Measurements from ENCODE around the gene MACROD1. TPM values are rescaled to one million over a fixed set of nuclear protein-coding genes. Genes with fewer than 3 reads are reported as not detected.
"Not testable (repeated sequence)": the region's sequence is repeated elsewhere in the genome, so short reads cannot be mapped to it uniquely, and the experiment has no call there.

MACROD1 gene
- total and polyA plus RNA-seq, 12 donors: 5.5 to 62.9 (median 26.8) TPM

- Histone ChIP-seq H3K4me3 (peak overlapping the region in 2 of 4 donors; percentile 67 to 78), H3K27ac (no peak overlapping the region), H3K27me3 (no peaks in the 10 kb centered on the region), H3K4me1 (replicated peaks in 1 of 2) (peaks cover 11 to 14% of the 10 kb centered on the region in 2 donors), H3K9me3 (replicated peaks in 1 of 3) (no peaks in the 10 kb centered on the region), H3K36me3 (replicated peaks in 1 of 2) (no peaks in the 10 kb centered on the region)
- 49 to 61% (median 54%) methylated on average over 17 to 20 of the region's 20 CpGs for WGBS, 4 donors
- peak in 1 of 2 donors; percentile 5 for TF ChIP-seq POLR2A (IDR thresholded peaks at IDR 0.05)
- TF ChIP-seq, protein P1, sequence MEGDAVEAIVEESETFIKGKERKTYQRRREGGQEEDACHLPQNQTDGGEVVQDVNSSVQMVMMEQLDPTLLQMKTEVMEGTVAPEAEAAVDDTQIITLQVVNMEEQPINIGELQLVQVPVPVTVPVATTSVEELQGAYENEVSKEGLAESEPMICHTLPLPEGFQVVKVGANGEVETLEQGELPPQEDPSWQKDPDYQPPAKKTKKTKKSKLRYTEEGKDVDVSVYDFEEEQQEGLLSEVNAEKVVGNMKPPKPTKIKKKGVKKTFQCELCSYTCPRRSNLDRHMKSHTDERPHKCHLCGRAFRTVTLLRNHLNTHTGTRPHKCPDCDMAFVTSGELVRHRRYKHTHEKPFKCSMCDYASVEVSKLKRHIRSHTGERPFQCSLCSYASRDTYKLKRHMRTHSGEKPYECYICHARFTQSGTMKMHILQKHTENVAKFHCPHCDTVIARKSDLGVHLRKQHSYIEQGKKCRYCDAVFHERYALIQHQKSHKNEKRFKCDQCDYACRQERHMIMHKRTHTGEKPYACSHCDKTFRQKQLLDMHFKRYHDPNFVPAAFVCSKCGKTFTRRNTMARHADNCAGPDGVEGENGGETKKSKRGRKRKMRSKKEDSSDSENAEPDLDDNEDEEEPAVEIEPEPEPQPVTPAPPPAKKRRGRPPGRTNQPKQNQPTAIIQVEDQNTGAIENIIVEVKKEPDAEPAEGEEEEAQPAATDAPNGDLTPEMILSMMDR (IDR thresholded peaks at IDR 0.05): no peak
- peak in 4 of 7 donors; percentile 46 to 60 (median 52) for DNase-seq
- intact Hi-C loops (cut with DNase I): no loop called here
Measured at GRCh38 chr11:64164392-64165312, 1.3 kb downstream of the MACROD1 start.

DNA sequence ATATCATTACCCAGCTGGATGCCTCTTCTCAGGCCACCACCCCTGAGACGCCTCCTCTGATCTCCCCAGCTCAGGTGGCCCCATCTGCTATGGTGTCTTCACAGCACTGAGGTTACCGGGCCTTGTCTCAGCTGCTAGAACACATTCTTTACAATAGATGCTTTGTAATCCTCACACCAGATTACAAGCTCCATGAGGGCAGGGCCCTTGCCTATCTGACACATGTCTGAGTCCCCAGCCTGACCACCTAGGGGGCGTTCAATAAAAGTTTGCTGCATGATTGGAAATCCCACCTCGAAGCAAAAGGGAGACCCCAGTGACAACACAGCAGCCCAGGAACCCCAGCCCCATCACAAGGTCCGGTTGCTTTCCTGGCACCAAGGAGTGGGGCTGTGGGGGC lies 2.0 kb downstream of the MACROD1 start:
- WGBS, 4 donors: 82 to 98% (median 97%) methylated on average over 4 to 5 of the region's 5 CpGs
- H3K36me3 ChIP-seq (replicated peaks in 1 of 2): no peaks in the 10 kb centered on the region
- intact Hi-C loops (cut with DNase I): no loop called here
- TF ChIP-seq POLR2A (IDR thresholded peaks at IDR 0.05): no peak
- TF ChIP-seq, protein P1 (IDR thresholded peaks at IDR 0.05): no peak
- peaks cover 11 to 14% of the 10 kb centered on the region in 2 donors for H3K4me1 ChIP-seq (replicated peaks in 1 of 2)
- H3K4me3 ChIP-seq: no peak overlapping the region
- DNase-seq: no peak
- no peaks in the 10 kb centered on the region for H3K27me3 ChIP-seq
- H3K27ac ChIP-seq: no peak overlapping the region
- H3K9me3 ChIP-seq (replicated peaks in 1 of 3): no peaks in the 10 kb centered on the region

- H3K4me1 ChIP-seq (replicated peaks in 1 of 2): peaks cover 11 to 14% of the 10 kb centered on the region in 2 donors
- 89 to 94% (median 92%) methylated on average over 16 of the region's 16 CpGs for WGBS, 4 donors
- H3K9me3 ChIP-seq (replicated peaks in 1 of 3); DNase-seq; intact Hi-C loops (cut with DNase I); H3K27ac ChIP-seq; H3K4me3 ChIP-seq; H3K27me3 ChIP-seq; H3K36me3 ChIP-seq (replicated peaks in 1 of 2): not testable (repeated sequence)
Measured at GRCh38 chr11:64162769-64163168, 3.1 kb downstream of the MACROD1 start.

GRCh38 chr11:64161037-64161436 lies 4.9 kb downstream of the MACROD1 start:
- Histone ChIP-seq H3K27me3 (no peaks in the 10 kb centered on the region), H3K4me3 (no peak overlapping the region), H3K9me3 (replicated peaks in 1 of 3) (no peaks in the 10 kb centered on the region), H3K27ac (no peak overlapping the region), H3K36me3 (replicated peaks in 1 of 2) (no peaks in the 10 kb centered on the region), H3K4me1 (replicated peaks in 1 of 2) (peaks cover 10 to 11% of the 10 kb centered on the region in 2 donors)
- DNase-seq: no peak
- TF ChIP-seq, protein P1 (IDR thresholded peaks at IDR 0.05): no peak
- no peak for TF ChIP-seq POLR2A (IDR thresholded peaks at IDR 0.05)
- intact Hi-C loops (cut with DNase I): no loop called here
- 95 to 98% (median 97%) methylated on average over 10 of the region's 10 CpGs for WGBS, 4 donors

Measured in adrenal gland (tissue), 12 donors.